Heart right ventricle (tissue), 16 donors: Measurements from ENCODE around the gene PTPN4. TPM values are rescaled to one million over a fixed set of nuclear protein-coding genes. Genes with fewer than 3 reads are reported as not detected.

ENCODE experiments used
- ATAC-seq, 8 donors: fragments of 200-7000 bp; cut with Tn5 transposase; one replicate each; pipeline ENCODE4 v1.9.1; 2020; ENCODE audit warnings: mild to moderate bottlenecking in 8 of 8, moderate library complexity in 8 of 8, moderate number of reproducible peaks in 1 of 8
- DNase-seq, 2 donors: peaks; one replicate each; pipeline ENCODE4 v3.0.0-alpha.2; 2020
- H3K27ac ChIP-seq, 10 donors: fragments of 200-600 bp; sonication (generic) in 2 of 10; one replicate each; pipeline versions ENCODE4 v1.5.0 to v1.8.0; 2020 to 2022; ENCODE audit warnings: mild to moderate bottlenecking in 3 of 10
- H3K27me3 ChIP-seq, 7 donors: fragments of 200-600 bp; one replicate each; pipeline ENCODE4 v1.8.0; 2021 to 2022; ENCODE audit warnings: mild to moderate bottlenecking in 2 of 7
- H3K36me3 ChIP-seq, 9 donors: fragments of 200-600 bp; sonication (generic) in 1 of 9; one replicate each; pipeline versions ENCODE4 v1.5.0 to v1.8.0; 2020 to 2022; ENCODE audit warnings: mild to moderate bottlenecking in 2 of 9
- H3K4me1 ChIP-seq, 9 donors: fragments of 200-600 bp; sonication (generic) in 1 of 9; one replicate each; pipeline versions ENCODE4 v1.5.0 to v1.8.0; 2020 to 2022; ENCODE audit warnings: mild to moderate bottlenecking in 4 of 9
- H3K4me3 ChIP-seq, 10 donors: fragments of 200-600 bp; sonication (generic) in 2 of 10; one replicate each; pipeline versions ENCODE4 v1.5.0 to v1.8.0; 2020 to 2022; ENCODE audit warnings: mild to moderate bottlenecking in 7 of 10, moderate library complexity in 2 of 10
- H3K9me3 ChIP-seq, 11 donors: fragments of 200-600 bp in 10 of 11; sonication (generic) in 2 of 11; one replicate each; pipeline versions ENCODE4 v1.5.0 to v1.8.0; 2013 to 2022; ENCODE audit warnings: mild to moderate bottlenecking in 2 of 11, control low read depth in 1 of 11, moderate library complexity in 1 of 11
- WGBS, 2 donors: extraction: QIAGEN DNeasy Blood & Tissue Kit; methylation state at CpG; one replicate each; pipeline ENCODE4 v1.1.7; 2013; ENCODE audit warnings: inconsistent platforms in 1 of 2; 5-methylcytosine and 5-hydroxymethylcytosine counted together
- intact Hi-C, 10 donors: fragments of 100-400 bp; cut with DNase I; formaldehyde crosslinking; loops; one replicate each; pipeline versions ENCODE4 v1.11.1 to v1.14.2; 2022
- polyA plus RNA-seq, 2 donors: library from polyadenylated mRNA; stranded (reverse); fragments of 200-250 nt; gene quantifications; one replicate each; pipeline ENCODE4 v1.2.3, GENCODE V29; 2013
- total RNA-seq, 10 donors: library from RNA; stranded (reverse); fragmentation: NEBNext Ultra II Directional in 3 of 10; extraction: Animal tissue kit (Norgen Biotek cat#: 25700) in 3 of 10; gene quantifications; one replicate each; pipeline versions ENCODE4 v1.2.1 to v1.2.4, GENCODE V29; 2021 to 2023
- TF ChIP-seq, protein P1 (sequence below), 9 donors: fragments of 200-600 bp; sonication (generic) in 2 of 9; IDR thresholded peaks; one replicate each; pipeline versions ENCODE4 v1.5.0 to v1.8.0; 2021 to 2022; ENCODE audit warnings: antibody characterized with exemption in 9 of 9, mild to moderate bottlenecking in 5 of 9, moderate library complexity in 1 of 9
- donor health status: Arrhythmogenic right ventricular cardiomyopathy.
- donor health status: ischemic (EF 13 %, LVEDD 7.1; RV severe dilation, severe dysfunction).
- donor health status: healthy with polysubstance abuse.
- donor health status: DM: no; HTN: yes; CAD: no.
- donor health status: DM: no; HTN: no; CAD: no.
- donor health status: ischemic (EF 25% LVEDD 6.9; RV normal size, moderate dysfunction).
- donor health status: ischemic (EF 25% LVEDD 5.7; RV mildly dilated, moderate dysfunction).
- donor health status: healthy.
- donor health status: DM: yes; HTN: yes; CAD: no.
- donor health status: Ischemic cardiomyopathy.
- donor health status: ischemic (EF 35%, LVEDD 5.7; RV mildly dilated, moderate dysfunction).
- donor health status: nonischemic (EF 11% LVEDD 7.7; RV severe dilation, severe dysfunction).
- donor health status: DM: yes; HTN: yes; CAD: no.
- donor health status: PGD.
- donor health status: ischemic (EF 29% LVEDD 5.4; RV normal size, mild dysfunction).
- donor health status: nonischemic (EF 23%, LVEDD 6.1; RV moderate dilation, normal function).

The PTPN4 gene
- total and polyA plus RNA-seq, 12 donors = 2.5 to 56.1 (median 44.7) TPM

DNA sequence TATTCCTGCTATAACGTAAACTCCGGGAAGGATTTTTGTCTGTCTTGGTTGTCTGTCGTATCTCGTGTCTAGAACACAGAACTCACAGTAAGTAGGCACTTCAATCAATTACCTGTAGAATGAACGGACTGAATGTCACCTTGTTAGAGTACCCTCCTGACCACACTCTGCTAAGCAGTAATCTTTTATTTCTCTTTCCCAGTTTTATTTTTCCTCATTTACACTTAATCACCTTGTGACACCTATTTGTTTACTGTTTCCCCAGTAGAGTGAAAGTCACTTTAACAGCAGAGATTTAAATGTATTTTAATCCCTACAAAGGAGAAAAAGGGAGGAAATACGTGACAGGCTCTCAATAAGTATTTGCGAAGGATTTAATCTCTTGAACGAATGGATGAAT lies 252.6 kb downstream of the PTPN4 start:
- DNase-seq (no peak), ATAC-seq (no peak)
- TF ChIP-seq, protein P1, sequence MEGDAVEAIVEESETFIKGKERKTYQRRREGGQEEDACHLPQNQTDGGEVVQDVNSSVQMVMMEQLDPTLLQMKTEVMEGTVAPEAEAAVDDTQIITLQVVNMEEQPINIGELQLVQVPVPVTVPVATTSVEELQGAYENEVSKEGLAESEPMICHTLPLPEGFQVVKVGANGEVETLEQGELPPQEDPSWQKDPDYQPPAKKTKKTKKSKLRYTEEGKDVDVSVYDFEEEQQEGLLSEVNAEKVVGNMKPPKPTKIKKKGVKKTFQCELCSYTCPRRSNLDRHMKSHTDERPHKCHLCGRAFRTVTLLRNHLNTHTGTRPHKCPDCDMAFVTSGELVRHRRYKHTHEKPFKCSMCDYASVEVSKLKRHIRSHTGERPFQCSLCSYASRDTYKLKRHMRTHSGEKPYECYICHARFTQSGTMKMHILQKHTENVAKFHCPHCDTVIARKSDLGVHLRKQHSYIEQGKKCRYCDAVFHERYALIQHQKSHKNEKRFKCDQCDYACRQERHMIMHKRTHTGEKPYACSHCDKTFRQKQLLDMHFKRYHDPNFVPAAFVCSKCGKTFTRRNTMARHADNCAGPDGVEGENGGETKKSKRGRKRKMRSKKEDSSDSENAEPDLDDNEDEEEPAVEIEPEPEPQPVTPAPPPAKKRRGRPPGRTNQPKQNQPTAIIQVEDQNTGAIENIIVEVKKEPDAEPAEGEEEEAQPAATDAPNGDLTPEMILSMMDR (IDR thresholded peaks at IDR 0.05) = no peak
- Histone ChIP-seq H3K27me3 (peaks cover 0 to 9% (median 0%) of the 10 kb centered on the region in 7 donors), H3K36me3 (no peaks in the 10 kb centered on the region), H3K4me3 (peak overlapping the region; percentile 57 to 98 (median 94)), H3K27ac (peak overlapping the region in 8 of 10 donors; percentile 80 to 90 (median 86)), H3K4me1 (peaks cover 0 to 26% (median 7%) of the 10 kb centered on the region in 9 donors), H3K9me3 (no peaks in the 10 kb centered on the region)
- 31 to 32% methylated on average over 8 of the region's 8 CpGs for WGBS, 2 donors
- intact Hi-C loops = loop anchor here in 1 of 10 donors (10.0 kb wide), 2 partner anchors 162 to 258 kb away; partner anchors contain the start of gene PTPN4

DNA sequence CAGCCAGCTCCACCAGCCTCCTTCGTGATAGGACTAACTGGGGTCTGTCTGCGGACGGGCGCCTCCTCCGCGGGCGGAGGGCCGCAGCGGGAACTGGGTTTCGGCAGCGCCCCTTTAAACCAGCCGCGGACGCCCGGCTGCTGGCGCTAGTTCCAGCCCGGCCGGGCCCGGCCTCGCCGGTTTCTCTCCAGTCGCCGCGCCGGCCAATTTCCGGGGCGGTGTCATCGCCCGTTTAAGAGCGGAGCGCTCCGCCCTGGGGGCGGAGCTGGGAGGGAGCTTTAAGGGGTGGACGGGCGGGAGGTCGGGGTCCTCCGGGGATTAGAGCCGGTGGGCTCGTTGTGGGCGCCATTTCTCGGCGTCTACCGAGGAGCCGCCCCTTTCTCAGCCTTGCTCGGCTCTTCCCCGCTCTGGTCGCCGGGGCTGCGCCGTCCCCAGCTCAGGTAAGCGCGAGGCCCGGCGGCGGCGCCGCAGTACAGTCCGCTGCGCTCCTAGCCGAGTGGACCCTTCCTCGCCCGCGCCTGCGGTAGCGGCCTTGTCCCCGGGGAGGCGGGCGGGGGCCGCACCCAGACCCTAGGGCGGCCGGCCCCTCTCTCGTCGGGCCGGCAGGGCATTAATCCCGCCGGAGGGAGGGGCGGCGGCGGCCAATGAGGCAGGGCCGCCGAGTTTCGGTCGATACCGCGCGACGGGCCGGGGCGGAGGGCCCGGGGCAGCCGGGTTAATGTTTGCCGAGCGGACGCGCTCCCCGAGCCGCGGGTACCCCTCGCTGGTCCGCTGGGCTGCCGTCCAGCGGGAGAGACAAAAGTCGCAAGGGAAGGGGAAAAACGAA lies 253.3 kb downstream of the PTPN4 start, which contains the start of gene EPB41L5:
Gene EPB41L5 (plus strand): TSS at position 307 of the 826 bp plus-strand sequence. CDS start 6,008 bp downstream, outside the sequence.
- peak within 1 kb of the TSS; percentile 57 to 98 (median 94) for H3K4me3 ChIP-seq
- 0 to 1% methylated on average over 98 to 104 of the region's 104 CpGs for WGBS, 2 donors
- peak; percentile 89 to 95 for DNase-seq
- H3K27me3 ChIP-seq = peaks cover 0 to 9% (median 0%) of the 10 kb centered on the region in 7 donors
- TF ChIP-seq, protein P1 (IDR thresholded peaks at IDR 0.05) = peak in 3 of 9 donors; percentile 5 to 28 (median 15)
- H3K27ac ChIP-seq = peak within 1 kb of the TSS; percentile 70 to 90 (median 86)
- peaks cover 0 to 26% (median 7%) of the 10 kb centered on the region in 9 donors for H3K4me1 ChIP-seq
- H3K36me3 ChIP-seq = no peaks in the 10 kb centered on the region
- intact Hi-C loops = loop anchor here in 1 of 10 donors (10.0 kb wide), 2 partner anchors 162 to 258 kb away; partner anchors contain the start of gene PTPN4
- H3K9me3 ChIP-seq = no peaks in the 10 kb centered on the region
- ATAC-seq = peak; percentile 97 to 99 (median 99)

DNA sequence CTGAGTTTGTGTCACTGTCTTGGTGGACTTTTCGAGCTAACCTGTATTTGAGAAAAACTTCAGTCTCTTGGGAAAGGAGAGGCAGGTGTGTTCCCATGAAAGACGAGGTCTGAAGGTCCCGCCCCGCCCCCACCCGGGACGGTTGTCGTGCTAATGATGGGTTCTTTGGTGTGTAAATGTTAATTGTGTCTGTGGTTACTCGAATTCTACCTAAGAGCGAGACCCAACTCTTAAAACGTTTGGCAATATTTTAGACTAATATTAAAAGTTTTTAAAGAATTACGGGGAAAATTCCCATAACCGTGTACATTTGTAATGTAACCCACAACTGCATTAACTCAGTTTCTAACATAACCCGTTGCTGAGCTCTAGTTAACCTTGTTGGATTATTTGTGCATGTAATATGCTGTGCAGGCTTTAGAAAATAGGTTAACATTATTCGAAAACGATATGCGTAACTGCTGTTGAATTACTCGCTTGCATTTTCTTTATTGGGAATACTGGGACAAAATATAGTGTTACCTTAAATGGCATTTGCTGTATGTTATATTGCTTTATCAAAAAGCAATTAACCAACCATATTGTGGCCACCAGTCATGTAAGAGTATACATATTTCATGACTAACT lies 254.0 kb downstream of the PTPN4 start:
- intact Hi-C loops = loop anchor here in 1 of 10 donors (10.0 kb wide), 2 partner anchors 161 to 259 kb away; partner anchors contain the start of gene PTPN4
- Histone ChIP-seq H3K4me1 (peaks cover 0 to 26% (median 7%) of the 10 kb centered on the region in 9 donors), H3K27ac (peak overlapping the region; percentile 70 to 90 (median 86)), H3K9me3 (no peaks in the 10 kb centered on the region), H3K4me3 (peak overlapping the region; percentile 57 to 98 (median 94)), H3K27me3 (peaks cover 0 to 9% (median 0%) of the 10 kb centered on the region in 7 donors), H3K36me3 (no peaks in the 10 kb centered on the region)
- peak; percentile 12 to 27 for DNase-seq
- 25 to 29% methylated on average over 17 of the region's 17 CpGs for WGBS, 2 donors
- TF ChIP-seq, protein P1 (IDR thresholded peaks at IDR 0.05) = no peak
- peak in 1 of 8 donors; percentile 9 for ATAC-seq
